Measurements from ENCODE around the gene TMEM132D. TPM values are rescaled to one million over a fixed set of nuclear protein-coding genes. Genes with fewer than 3 reads are reported as not detected.

Gene TMEM132D
- total RNA-seq, 1 donor from 2014 or later: 15.2 TPM

DNA sequence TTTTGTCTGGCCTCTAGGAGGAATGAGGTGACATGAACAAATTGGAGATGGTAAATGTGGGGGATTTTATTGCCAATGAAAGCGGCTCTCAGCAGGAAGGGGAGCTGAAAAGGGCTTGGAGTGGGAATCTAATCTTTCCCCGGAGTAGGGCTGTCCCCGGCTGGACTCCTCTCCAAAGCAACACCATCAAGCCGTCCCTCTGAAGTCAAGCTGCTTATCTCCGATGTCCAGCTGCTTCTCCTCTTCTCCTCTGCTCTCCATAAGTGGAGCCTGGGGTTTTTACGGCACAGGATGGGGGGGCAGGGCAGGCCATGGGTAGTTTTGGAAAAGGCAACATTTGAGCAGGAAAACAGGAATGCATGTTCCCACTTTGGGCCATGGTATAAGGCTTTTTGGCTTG, 113.5 kb downstream of the TMEM132D start:
- Mint-ChIP-seq H3K9me3 (ENCODE audit: unreplicated experiment) (peaks cover 15% of the 10 kb centered on the region), H3K4me1 (ENCODE audit: unreplicated experiment) (peaks cover 31% of the 10 kb centered on the region), H3K27me3 (ENCODE audit: unreplicated experiment) (no peaks in the 10 kb centered on the region), H3K27ac (ENCODE audit: unreplicated experiment) (no peak overlapping the region), H3K36me3 (ENCODE audit: unreplicated experiment) (no peaks in the 10 kb centered on the region), H3K4me3 (ENCODE audit: unreplicated experiment) (no peak overlapping the region)
- TF ChIP-seq, protein P1, sequence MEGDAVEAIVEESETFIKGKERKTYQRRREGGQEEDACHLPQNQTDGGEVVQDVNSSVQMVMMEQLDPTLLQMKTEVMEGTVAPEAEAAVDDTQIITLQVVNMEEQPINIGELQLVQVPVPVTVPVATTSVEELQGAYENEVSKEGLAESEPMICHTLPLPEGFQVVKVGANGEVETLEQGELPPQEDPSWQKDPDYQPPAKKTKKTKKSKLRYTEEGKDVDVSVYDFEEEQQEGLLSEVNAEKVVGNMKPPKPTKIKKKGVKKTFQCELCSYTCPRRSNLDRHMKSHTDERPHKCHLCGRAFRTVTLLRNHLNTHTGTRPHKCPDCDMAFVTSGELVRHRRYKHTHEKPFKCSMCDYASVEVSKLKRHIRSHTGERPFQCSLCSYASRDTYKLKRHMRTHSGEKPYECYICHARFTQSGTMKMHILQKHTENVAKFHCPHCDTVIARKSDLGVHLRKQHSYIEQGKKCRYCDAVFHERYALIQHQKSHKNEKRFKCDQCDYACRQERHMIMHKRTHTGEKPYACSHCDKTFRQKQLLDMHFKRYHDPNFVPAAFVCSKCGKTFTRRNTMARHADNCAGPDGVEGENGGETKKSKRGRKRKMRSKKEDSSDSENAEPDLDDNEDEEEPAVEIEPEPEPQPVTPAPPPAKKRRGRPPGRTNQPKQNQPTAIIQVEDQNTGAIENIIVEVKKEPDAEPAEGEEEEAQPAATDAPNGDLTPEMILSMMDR (IDR thresholded peaks at IDR 0.05): no peak
- peak; percentile 68 for DNase-seq (ENCODE audit: extremely low spot score, unreplicated experiment)

DNA sequence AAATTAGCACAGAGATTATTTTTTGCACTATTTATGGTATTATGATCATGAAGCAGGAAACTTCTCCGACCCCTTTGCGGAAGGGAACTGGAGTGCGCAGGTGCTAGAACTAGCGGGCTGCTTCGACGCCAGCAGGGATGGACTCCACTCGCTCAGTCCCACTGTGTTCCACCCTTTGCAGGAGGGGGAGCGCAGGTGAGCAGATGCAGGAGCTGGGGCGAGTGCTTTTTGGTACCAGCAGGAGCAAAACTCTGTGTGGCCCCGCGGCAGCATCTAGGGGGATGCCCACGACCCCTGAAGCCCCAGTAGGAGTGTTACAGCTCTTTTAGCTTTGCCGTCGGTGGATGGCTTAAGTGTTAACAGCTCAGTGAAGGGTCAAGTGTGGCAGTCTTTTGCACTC, 113.9 kb downstream of the TMEM132D start:
- Mint-ChIP-seq H3K36me3 (ENCODE audit: unreplicated experiment) (no peaks in the 10 kb centered on the region), H3K9me3 (ENCODE audit: unreplicated experiment) (peaks cover 17% of the 10 kb centered on the region), H3K27ac (ENCODE audit: unreplicated experiment) (no peak overlapping the region), H3K27me3 (ENCODE audit: unreplicated experiment) (no peaks in the 10 kb centered on the region), H3K4me3 (ENCODE audit: unreplicated experiment) (no peak overlapping the region), H3K4me1 (ENCODE audit: unreplicated experiment) (peaks cover 31% of the 10 kb centered on the region)
- peak; percentile 73 for DNase-seq (ENCODE audit: extremely low spot score, unreplicated experiment)
- TF ChIP-seq, protein P1 (IDR thresholded peaks at IDR 0.05): no peak

DNA sequence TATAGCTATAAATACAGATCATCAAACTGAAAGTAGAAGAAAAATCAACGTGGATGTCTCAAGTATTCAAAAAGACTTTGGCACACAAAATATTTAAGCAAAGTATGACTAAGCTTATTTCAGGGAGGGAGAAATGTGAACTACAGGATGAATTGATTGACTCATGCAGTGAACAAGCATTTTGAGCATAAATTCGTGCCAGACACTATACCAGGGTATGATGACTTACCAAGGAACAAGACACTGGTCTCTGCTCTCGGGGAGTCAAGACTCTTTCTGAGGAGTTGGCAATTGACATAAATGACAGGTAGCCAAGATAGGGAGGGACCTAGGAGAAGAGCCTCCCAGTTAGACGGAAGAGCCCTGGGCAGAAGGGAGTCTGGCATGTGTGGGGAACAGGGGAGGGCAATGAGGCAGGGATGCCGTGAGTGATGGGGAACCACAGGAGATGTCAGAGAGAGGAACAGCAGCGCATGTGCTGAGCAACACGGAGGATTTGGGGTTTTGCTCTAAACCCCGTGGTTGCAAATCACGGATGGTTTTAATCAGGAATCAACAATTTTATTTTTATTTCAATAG, 115.2 kb downstream of the TMEM132D start:
- TF ChIP-seq, protein P1 (IDR thresholded peaks at IDR 0.05): no peak
- peak; percentile 49 for DNase-seq (ENCODE audit: extremely low spot score, unreplicated experiment)
- Mint-ChIP-seq H3K4me3 (ENCODE audit: unreplicated experiment) (peak overlapping the region; percentile 68), H3K4me1 (ENCODE audit: unreplicated experiment) (peaks cover 39% of the 10 kb centered on the region), H3K36me3 (ENCODE audit: unreplicated experiment) (no peaks in the 10 kb centered on the region), H3K27ac (ENCODE audit: unreplicated experiment) (peak overlapping the region; percentile 94), H3K27me3 (ENCODE audit: unreplicated experiment) (no peaks in the 10 kb centered on the region), H3K9me3 (ENCODE audit: unreplicated experiment) (peaks cover 14% of the 10 kb centered on the region)

DNA sequence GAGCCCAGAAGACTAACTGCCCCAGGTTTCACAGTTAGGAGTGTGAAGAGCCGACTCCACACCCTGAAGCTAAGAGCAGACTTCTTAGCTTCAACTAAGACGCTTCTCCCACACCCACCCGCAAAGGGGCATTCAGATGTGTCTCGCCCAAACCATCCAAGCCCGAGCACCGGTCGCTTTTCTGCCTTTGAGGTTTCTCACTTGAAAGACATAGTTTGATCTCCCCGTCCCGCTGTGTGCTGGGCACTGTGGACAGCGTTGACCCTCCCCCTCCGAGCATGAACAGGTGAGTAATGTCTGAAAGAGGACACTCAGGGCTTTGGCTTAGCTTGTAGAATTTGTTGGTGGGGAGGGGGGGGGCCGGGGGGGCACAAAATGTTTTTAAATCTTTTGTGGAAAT, 123.8 kb downstream of the TMEM132D start:
- TF ChIP-seq, protein P1 (IDR thresholded peaks at IDR 0.05): no peak
- H3K4me1 Mint-ChIP-seq (ENCODE audit: unreplicated experiment): peaks cover 18% of the 10 kb centered on the region
- peaks cover 3% of the 10 kb centered on the region for H3K9me3 Mint-ChIP-seq (ENCODE audit: unreplicated experiment)
- peak; percentile 73 for DNase-seq (ENCODE audit: extremely low spot score, unreplicated experiment)
- no peak overlapping the region for H3K27ac Mint-ChIP-seq (ENCODE audit: unreplicated experiment)
- H3K4me3 Mint-ChIP-seq (ENCODE audit: unreplicated experiment): no peak overlapping the region
- no peaks in the 10 kb centered on the region for H3K36me3 Mint-ChIP-seq (ENCODE audit: unreplicated experiment)
- H3K27me3 Mint-ChIP-seq (ENCODE audit: unreplicated experiment): no peaks in the 10 kb centered on the region

DNA sequence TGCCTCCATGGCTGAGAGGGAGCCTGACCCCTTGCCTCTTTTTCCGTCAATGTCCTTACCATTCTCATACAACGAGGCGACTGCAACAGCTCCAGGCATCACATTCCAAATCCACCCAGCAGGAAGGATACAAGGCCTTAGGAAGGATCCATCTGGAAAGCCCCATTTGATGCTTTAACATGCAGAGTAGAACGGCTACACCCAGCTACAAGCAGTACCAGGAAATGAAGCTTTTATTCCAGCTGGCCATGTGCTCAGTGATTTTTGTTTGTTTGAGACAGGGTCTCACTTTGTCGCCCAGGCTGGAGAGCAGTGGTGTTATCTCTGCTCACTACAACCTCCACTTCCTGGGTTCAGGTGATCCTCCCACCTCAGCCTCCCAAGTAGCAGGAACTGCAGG, 124.8 kb downstream of the TMEM132D start:
- no peaks in the 10 kb centered on the region for H3K27me3 Mint-ChIP-seq (ENCODE audit: unreplicated experiment)
- TF ChIP-seq, protein P1 (IDR thresholded peaks at IDR 0.05): no peak

More for the DNA sequence above, 124.8 kb downstream of the TMEM132D start:
- no peaks in the 10 kb centered on the region for H3K9me3 Mint-ChIP-seq (ENCODE audit: unreplicated experiment)
- no peak overlapping the region for H3K27ac Mint-ChIP-seq (ENCODE audit: unreplicated experiment)
- H3K36me3 Mint-ChIP-seq (ENCODE audit: unreplicated experiment): no peaks in the 10 kb centered on the region
- peaks cover 13% of the 10 kb centered on the region for H3K4me1 Mint-ChIP-seq (ENCODE audit: unreplicated experiment)
- DNase-seq (ENCODE audit: extremely low spot score, unreplicated experiment): no peak
- no peak overlapping the region for H3K4me3 Mint-ChIP-seq (ENCODE audit: unreplicated experiment)
